HEK293 (cell line): Measurements from ENCODE around the gene ZHX3.

Source experiments
- GFI1B ChIP-seq: fragments of 450-650 bp; formaldehyde crosslinking; IDR thresholded peaks from 2 replicates; pipeline ENCODE4 v1.5.1; 2016; ENCODE audit warnings: missing biosample characterization, missing genetic modification characterization
- TRIM28 ChIP-seq: IDR thresholded peaks from 2 replicates; pipeline ENCODE4 v1.6.1; 2011; ENCODE audit warnings: low read length, control low read depth, borderline replicate concordance
- YY1 ChIP-seq: fragments of 450-650 bp; formaldehyde crosslinking; IDR thresholded peaks from 2 replicates; pipeline ENCODE4 v1.5.1; 2018; ENCODE audit warnings: missing biosample characterization, missing genetic modification characterization
- ZBTB20 ChIP-seq: fragments of 450-650 bp; formaldehyde crosslinking; IDR thresholded peaks from 2 replicates; pipeline ENCODE4 v1.5.1; 2016; ENCODE audit warnings: missing biosample characterization, missing genetic modification characterization
- ZNF292 ChIP-seq: fragments of 450-650 bp; formaldehyde crosslinking; IDR thresholded peaks from 2 replicates; pipeline ENCODE4 v1.5.1; 2016; ENCODE audit warnings: low read depth, missing biosample characterization, missing genetic modification characterization, borderline replicate concordance
- ZSCAN23 ChIP-seq: fragments of 450-650 bp; formaldehyde crosslinking; IDR thresholded peaks from 2 replicates; pipeline ENCODE4 v1.5.1; 2016; ENCODE audit warnings: missing biosample characterization, missing genetic modification characterization
- TF ChIP-seq, protein P1 (sequence below): fragments of 450-650 bp; formaldehyde crosslinking; IDR thresholded peaks from 2 replicates; pipeline ENCODE4 v1.5.1; 2016; ENCODE audit warnings: missing biosample characterization, missing genetic modification characterization

DNA sequence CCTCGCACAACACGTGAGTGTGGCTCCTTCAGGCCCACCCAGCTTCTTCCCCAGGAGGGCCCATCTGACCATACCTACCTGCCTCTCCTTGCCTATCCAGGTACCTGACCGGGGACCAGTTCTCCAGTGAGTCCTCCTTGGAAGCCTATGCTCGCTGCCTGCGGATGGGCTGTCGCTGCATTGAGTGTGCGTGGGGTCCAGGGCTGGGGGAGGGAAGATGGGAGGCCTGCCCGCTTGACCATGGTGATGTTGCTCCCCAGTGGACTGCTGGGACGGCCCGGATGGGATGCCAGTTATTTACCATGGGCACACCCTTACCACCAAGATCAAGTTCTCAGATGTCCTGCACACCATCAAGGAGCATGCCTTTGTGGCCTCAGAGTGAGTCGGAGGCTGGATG, 153.7 kb downstream of the ZHX3 start:
- TF ChIP-seq YY1 (tag by site-specific recombination) = no peak
- no peak for TF ChIP-seq TRIM28
- TF ChIP-seq ZBTB20 = no peak
- no peak for TF ChIP-seq ZSCAN23 (tag by site-specific recombination)
- TF ChIP-seq GFI1B = no peak
- no peak for TF ChIP-seq ZNF292 (tag by site-specific recombination)
- TF ChIP-seq, protein P1, sequence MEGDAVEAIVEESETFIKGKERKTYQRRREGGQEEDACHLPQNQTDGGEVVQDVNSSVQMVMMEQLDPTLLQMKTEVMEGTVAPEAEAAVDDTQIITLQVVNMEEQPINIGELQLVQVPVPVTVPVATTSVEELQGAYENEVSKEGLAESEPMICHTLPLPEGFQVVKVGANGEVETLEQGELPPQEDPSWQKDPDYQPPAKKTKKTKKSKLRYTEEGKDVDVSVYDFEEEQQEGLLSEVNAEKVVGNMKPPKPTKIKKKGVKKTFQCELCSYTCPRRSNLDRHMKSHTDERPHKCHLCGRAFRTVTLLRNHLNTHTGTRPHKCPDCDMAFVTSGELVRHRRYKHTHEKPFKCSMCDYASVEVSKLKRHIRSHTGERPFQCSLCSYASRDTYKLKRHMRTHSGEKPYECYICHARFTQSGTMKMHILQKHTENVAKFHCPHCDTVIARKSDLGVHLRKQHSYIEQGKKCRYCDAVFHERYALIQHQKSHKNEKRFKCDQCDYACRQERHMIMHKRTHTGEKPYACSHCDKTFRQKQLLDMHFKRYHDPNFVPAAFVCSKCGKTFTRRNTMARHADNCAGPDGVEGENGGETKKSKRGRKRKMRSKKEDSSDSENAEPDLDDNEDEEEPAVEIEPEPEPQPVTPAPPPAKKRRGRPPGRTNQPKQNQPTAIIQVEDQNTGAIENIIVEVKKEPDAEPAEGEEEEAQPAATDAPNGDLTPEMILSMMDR (tag by site-specific recombination) = no peak
